Progenitor cell of endocrine pancreas (in vitro differentiated cells): ENCODE measurements around the gene EGFR. TPM values are rescaled to one million over a fixed set of nuclear protein-coding genes. Genes with fewer than 3 reads are reported as not detected.

Experiments used
- DNase-seq: peaks from one replicate; pipeline ENCODE4 v3.0.0; 2021; ENCODE audit warnings: low spot score; ENCODE audit not compliant: unreplicated experiment
- H3K27ac Mint-ChIP-seq: 2 replicates; pipeline ENCODE4 v1.8.0; 2021; ENCODE audit warnings: mild to moderate bottlenecking, moderate library complexity, mixed read lengths
- H3K27me3 Mint-ChIP-seq: 2 replicates; pipeline ENCODE4 v1.8.0; 2021; ENCODE audit warnings: mixed read lengths
- H3K36me3 Mint-ChIP-seq: 2 replicates; pipeline ENCODE4 v1.8.0; 2022; ENCODE audit warnings: mixed read lengths; ENCODE audit not compliant: insufficient read depth
- H3K4me1 Mint-ChIP-seq: 2 replicates; pipeline ENCODE4 v1.8.0; 2021; ENCODE audit warnings: low read depth, mixed read lengths
- H3K4me3 Mint-ChIP-seq: 2 replicates; pipeline ENCODE4 v1.8.0; 2021; ENCODE audit warnings: low read depth, mild to moderate bottlenecking, moderate library complexity, mixed read lengths
- H3K9me3 Mint-ChIP-seq: 2 replicates; pipeline ENCODE4 v1.8.0; 2021; ENCODE audit warnings: low read depth, mixed read lengths
- CTCF ChIP-seq: fragments of 200-600 bp; sonication (generic); IDR thresholded peaks from one replicate; pipeline ENCODE4 v1.5.0; 2021; ENCODE audit warnings: antibody characterized with exemption, mild to moderate bottlenecking; ENCODE audit not compliant: unreplicated experiment
- total RNA-seq: library from RNA; stranded (reverse); gene quantifications from 2 replicates; pipeline ENCODE4 v1.2.1, GENCODE V29; 2021

Gene EGFR
- total RNA-seq, 1 donor from 2014 or later: 43.8 TPM

- Mint-ChIP-seq H3K4me1 (peaks cover 5% of the 10 kb centered on the region), H3K27me3 (no peaks in the 10 kb centered on the region), H3K36me3 (no peaks in the 10 kb centered on the region), H3K4me3 (no peak overlapping the region), H3K27ac (no peak overlapping the region), H3K9me3 (no peaks in the 10 kb centered on the region)
- no peak for TF ChIP-seq CTCF
- DNase-seq: no peak
Observed at GRCh38 chr7:55122263-55122662, 103.4 kb downstream of the EGFR start.

- Mint-ChIP-seq H3K9me3 (no peaks in the 10 kb centered on the region), H3K4me1 (peaks cover 10% of the 10 kb centered on the region), H3K4me3 (no peak overlapping the region), H3K36me3 (no peaks in the 10 kb centered on the region), H3K27ac (no peak overlapping the region), H3K27me3 (no peaks in the 10 kb centered on the region)
- no peak for TF ChIP-seq CTCF
- no peak for DNase-seq
Observed at GRCh38 chr7:55124989-55125875, 106.4 kb downstream of the EGFR start.

- Mint-ChIP-seq H3K27me3 (no peaks in the 10 kb centered on the region), H3K4me3 (no peak overlapping the region), H3K36me3 (no peaks in the 10 kb centered on the region), H3K9me3 (no peaks in the 10 kb centered on the region), H3K27ac (no peak overlapping the region), H3K4me1 (peaks cover 5% of the 10 kb centered on the region)
- no peak for TF ChIP-seq CTCF
- no peak for DNase-seq
Observed at GRCh38 chr7:55127135-55127551, 108.3 kb downstream of the EGFR start.

- DNase-seq: no peak
- no peak overlapping the region for H3K4me3 Mint-ChIP-seq
- TF ChIP-seq CTCF: no peak
Observed at GRCh38 chr7:55127622-55128081, 108.8 kb downstream of the EGFR start.

GRCh38 chr7:55128693-55129394 is 110.0 kb downstream of the EGFR start:
- Mint-ChIP-seq H3K36me3 (no peaks in the 10 kb centered on the region), H3K27ac (no peak overlapping the region), H3K4me1 (peaks cover 8% of the 10 kb centered on the region), H3K4me3 (no peak overlapping the region), H3K9me3 (no peaks in the 10 kb centered on the region), H3K27me3 (no peaks in the 10 kb centered on the region)
- TF ChIP-seq CTCF: no peak
- no peak for DNase-seq

More at GRCh38 chr7:55127622-55128081, 108.8 kb downstream of the EGFR start:
- H3K27ac Mint-ChIP-seq: no peak overlapping the region
- H3K36me3 Mint-ChIP-seq: no peaks in the 10 kb centered on the region
- H3K4me1 Mint-ChIP-seq: peaks cover 5% of the 10 kb centered on the region
- H3K9me3 Mint-ChIP-seq: no peaks in the 10 kb centered on the region
- no peaks in the 10 kb centered on the region for H3K27me3 Mint-ChIP-seq
